Choroid plexus epithelial cell (primary cell): ENCODE results near the gene NPLOC4.

Experiments used
- DNase-seq: peaks from one replicate; pipeline ENCODE4 v3.0.0-alpha.2; 2010; ENCODE audit warnings: low read depth
- H3K4me3 ChIP-seq: 2 replicates; pipeline ENCODE4 v1.5.1; 2011; ENCODE audit warnings: low read depth, mild to moderate bottlenecking, control low read depth, low read length, moderate library complexity
- TF ChIP-seq, protein P1 (sequence below): conservative IDR thresholded peaks from 2 replicates; pipeline ENCODE4 v1.5.1; 2011; ENCODE audit warnings: low read depth, mild to moderate bottlenecking, control low read depth, inconsistent platforms, low read length, moderate library complexity

NPLOC4 gene

DNA sequence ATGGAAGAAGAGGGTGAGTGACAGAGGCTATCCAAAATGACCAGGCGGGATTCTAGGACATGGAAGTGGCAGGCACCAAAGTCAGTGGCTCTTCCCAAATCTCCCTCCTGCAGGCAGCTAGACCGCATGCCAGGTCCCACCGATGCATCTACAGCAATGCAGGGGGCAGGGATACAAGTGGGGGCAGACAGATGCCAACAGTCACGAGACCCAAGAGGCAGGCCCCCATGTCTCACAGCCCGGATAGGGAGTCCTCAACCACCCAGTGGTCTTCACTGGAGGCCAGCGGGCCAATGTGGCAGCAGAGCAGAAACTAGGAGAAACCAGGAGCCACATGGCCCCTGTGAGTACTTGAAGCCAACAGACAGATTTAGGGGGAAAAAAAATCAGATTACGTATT is 20.0 kb downstream of the NPLOC4 start:
- DNase-seq, result no peak
- TF ChIP-seq, protein P1, sequence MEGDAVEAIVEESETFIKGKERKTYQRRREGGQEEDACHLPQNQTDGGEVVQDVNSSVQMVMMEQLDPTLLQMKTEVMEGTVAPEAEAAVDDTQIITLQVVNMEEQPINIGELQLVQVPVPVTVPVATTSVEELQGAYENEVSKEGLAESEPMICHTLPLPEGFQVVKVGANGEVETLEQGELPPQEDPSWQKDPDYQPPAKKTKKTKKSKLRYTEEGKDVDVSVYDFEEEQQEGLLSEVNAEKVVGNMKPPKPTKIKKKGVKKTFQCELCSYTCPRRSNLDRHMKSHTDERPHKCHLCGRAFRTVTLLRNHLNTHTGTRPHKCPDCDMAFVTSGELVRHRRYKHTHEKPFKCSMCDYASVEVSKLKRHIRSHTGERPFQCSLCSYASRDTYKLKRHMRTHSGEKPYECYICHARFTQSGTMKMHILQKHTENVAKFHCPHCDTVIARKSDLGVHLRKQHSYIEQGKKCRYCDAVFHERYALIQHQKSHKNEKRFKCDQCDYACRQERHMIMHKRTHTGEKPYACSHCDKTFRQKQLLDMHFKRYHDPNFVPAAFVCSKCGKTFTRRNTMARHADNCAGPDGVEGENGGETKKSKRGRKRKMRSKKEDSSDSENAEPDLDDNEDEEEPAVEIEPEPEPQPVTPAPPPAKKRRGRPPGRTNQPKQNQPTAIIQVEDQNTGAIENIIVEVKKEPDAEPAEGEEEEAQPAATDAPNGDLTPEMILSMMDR, result no peak
- H3K4me3 ChIP-seq, result no peak overlapping the region

DNA sequence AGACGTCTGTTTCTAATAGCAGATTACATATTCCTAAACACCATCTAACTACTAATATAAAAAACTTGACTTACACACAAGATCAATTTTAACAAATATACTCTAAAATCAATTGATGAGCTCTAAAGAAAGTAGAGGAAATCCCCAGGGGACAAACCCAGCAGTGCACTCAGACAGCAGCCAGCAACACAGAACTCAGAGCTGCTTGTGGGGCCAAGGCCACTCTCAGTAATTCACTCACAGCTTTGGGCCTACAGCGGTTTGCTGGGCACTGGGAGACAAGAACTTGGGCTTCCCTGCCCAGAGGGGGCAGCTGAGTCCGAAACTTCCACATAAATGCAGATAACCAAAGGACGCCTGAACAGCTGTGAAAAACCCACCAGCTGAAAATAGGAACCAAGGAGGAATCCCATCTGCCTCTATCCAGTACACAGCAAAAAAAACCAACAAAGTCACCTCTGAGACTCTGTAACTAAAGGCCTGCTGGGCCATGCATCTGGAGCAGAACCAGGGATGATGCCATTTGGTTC is 21.4 kb downstream of the NPLOC4 start:
- TF ChIP-seq, protein P1, result no peak
- no peak overlapping the region for H3K4me3 ChIP-seq
- no peak for DNase-seq

DNA sequence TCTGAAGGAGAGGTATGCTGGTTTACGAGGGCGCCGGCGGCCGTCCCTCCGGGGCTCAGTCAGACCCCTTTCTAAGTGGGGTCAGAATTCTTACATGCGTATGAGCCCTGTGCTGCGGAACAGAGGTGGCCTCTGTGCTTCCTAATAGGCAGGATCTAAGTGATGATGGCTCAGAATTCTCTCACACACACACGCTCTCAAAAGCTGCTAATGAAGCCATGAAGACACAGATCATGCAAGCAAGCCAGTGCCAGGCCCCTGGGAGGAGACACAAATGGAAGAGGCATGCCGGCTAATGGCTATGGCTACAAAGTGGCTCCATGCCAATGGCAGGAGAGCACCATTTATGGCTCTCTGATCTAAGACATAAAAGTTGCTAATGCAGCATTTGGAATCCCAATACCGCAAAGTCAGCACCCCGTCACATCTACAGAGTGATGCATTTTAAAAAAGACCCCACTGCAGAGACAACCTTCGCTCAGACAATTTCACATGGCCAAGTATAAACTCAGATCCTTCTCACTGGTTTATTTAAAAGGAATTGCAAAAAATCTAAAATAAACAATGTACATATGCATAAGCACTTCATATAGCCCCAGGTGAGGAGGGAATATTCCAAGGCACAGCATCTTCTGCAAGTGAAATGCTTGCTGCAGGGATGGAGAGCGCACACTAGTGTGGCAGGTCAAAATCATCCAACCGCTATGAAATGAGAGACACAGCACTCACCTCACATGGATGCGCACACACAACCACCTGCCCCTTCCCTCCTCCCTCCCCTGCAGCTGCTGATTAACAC is 24.5 kb downstream of the NPLOC4 start:
- no peak overlapping the region for H3K4me3 ChIP-seq
- DNase-seq, result no peak
- TF ChIP-seq, protein P1, result no peak

DNA sequence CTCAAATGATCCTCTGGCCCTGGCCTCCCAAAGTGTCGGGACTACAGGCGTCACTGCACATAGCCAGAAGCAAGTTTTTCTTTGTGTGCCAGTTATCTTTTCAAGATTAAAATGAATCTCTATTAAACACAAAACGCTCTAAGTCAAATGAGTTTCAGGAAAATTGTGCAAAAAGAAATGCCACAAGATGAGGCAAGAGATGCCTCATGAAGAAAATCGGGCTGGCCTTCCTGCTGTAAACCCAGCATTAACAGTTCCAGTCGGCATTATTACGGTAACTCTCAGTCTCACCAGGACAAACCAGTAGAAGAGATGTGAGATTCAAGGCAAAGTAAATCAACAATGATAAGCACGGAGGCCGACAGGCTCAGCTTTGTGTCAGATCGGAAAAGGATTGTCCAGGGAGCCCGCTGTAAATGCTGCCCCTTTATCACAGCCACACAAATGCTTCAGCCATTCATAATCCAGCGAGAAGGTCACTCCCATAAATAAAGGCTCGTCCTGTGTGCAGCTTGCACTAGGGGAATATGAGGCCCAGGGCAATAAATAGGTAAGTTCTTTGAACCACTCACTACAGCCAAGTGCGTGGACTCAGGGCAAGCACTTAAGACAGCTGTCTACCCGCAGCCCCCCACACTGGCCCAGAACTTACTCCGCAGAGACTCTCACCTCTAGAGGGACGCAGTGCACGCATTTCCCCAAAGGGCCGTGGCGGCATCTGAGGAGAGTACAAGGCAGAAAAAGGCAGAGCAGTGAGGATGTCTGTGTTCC is 27.2 kb downstream of the NPLOC4 start:
- DNase-seq, result no peak
- TF ChIP-seq, protein P1, result no peak
- H3K4me3 ChIP-seq, result no peak overlapping the region

DNA sequence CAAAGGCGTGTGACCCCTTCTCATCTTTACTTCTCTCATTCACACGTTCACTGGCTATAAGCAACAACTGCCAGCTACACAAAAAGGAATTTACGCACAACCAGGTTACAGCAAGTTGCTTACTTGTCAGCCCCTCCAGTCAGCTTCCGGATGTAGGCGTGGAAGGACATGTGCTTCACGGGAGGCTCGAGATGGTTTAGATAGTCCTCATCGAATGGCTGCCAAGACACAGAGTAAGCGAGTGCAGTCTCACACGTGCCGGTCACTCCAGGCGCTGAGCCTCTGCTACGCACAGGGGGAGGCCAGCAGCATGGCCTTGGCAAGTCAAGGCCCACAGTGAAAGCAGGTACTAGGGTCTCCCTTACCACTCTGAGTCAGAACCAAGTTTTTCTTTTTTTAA is 28.3 kb downstream of the NPLOC4 start:
- no peak for DNase-seq
- H3K4me3 ChIP-seq, result no peak overlapping the region
- TF ChIP-seq, protein P1, result no peak

DNA sequence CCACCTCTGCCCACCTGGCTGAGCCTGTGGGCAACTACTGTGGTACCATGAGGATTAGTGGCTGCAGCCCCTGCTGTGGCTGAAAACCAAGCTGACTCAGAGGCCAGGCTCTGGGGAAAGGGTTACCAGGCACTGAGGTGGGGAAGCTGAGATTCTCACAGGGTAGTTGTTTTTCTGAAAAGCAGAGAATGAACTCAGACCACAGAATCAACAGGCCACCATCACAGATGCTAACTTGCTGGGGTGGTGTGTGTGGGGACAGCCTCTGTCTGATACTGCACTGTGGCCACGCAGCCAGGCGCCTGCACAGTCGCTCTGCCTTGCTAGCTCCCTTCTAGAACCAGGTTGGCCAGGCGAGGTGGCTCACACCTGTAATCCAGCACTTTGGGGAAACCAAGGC is 28.8 kb downstream of the NPLOC4 start:
- peak; percentile 69 for DNase-seq
- TF ChIP-seq, protein P1, result no peak
- no peak overlapping the region for H3K4me3 ChIP-seq

DNA sequence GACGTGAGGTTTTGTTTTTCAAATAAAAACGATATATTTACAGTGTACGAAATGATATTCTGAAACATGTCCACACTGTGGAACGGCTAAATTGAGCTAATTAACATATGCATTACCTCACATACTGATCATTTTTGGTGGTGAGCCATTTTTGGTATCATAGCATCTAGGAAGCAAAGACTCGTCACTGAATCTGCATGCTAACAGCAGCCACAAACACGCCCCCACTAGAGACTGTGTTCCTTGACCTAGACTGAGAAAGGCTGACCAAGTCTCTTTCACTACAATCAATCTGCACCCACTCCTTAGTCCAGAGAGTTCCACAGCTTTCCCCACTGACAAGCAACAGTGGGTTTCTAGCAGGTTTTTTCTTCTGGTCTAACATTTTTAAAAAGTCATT is 29.5 kb downstream of the NPLOC4 start:
- no peak overlapping the region for H3K4me3 ChIP-seq
- TF ChIP-seq, protein P1, result no peak
- peak; percentile 44 for DNase-seq
